Neural crest cell (in vitro differentiated cells): Measurements from ENCODE around the gene PGF. TPM values are rescaled to one million over a fixed set of nuclear protein-coding genes. Genes with fewer than 3 reads are reported as not detected.
A peak's percentile ranks its signal among the peaks of the same experiment; 100 is the strongest.

ENCODE experiments used
- DNase-seq: peaks from one replicate; pipeline ENCODE4 v3.0.0; 2021; ENCODE audit warnings: low read depth, mixed read lengths, low spot score
- H3K27ac Mint-ChIP-seq: one replicate; pipeline ENCODE4 v1.8.0; 2021; ENCODE audit warnings: mild to moderate bottlenecking, mixed read lengths; ENCODE audit not compliant: unreplicated experiment
- H3K27me3 Mint-ChIP-seq: 2 replicates; pipeline ENCODE4 v1.8.0; 2021; ENCODE audit warnings: low read depth, mild to moderate bottlenecking, mixed read lengths
- H3K36me3 Mint-ChIP-seq: 2 replicates; pipeline ENCODE4 v1.8.0; 2021; ENCODE audit warnings: low read depth, mild to moderate bottlenecking, mixed read lengths
- H3K4me1 Mint-ChIP-seq: 2 replicates; pipeline ENCODE4 v1.8.0; 2021; ENCODE audit warnings: mixed read lengths
- H3K4me3 Mint-ChIP-seq: one replicate; pipeline ENCODE4 v1.8.0; 2021; ENCODE audit warnings: mild to moderate bottlenecking, mixed read lengths
- H3K9me3 Mint-ChIP-seq: 2 replicates; pipeline ENCODE4 v1.8.0; 2021; ENCODE audit warnings: mixed read lengths
- CTCF ChIP-seq: fragments of 200-600 bp; sonication (generic); conservative IDR thresholded peaks from 2 replicates; pipeline ENCODE4 v1.5.0; 2021; ENCODE audit warnings: antibody characterized with exemption, mild to moderate bottlenecking
- total RNA-seq: library from RNA; stranded (reverse); gene quantifications from 2 replicates; pipeline ENCODE4 v1.2.1, GENCODE V29; 2021

Gene PGF
- total RNA-seq, 1 donor from 2014 or later = 2.9 TPM

GRCh38 chr14:74962493-74962892, 7.1 kb upstream of the PGF start:
- peak overlapping the region; percentile 36 for H3K27ac Mint-ChIP-seq
- peak overlapping the region; percentile 43 for H3K4me3 Mint-ChIP-seq
- TF ChIP-seq CTCF = no peak
- no peaks in the 10 kb centered on the region for H3K27me3 Mint-ChIP-seq
- H3K36me3 Mint-ChIP-seq = no peaks in the 10 kb centered on the region
- H3K4me1 Mint-ChIP-seq = peaks cover 33% of the 10 kb centered on the region
- no peak for DNase-seq
- no peaks in the 10 kb centered on the region for H3K9me3 Mint-ChIP-seq

- no peak for TF ChIP-seq CTCF
- Mint-ChIP-seq H3K27me3 (no peaks in the 10 kb centered on the region), H3K4me3 (peak overlapping the region; percentile 43), H3K27ac (peak overlapping the region; percentile 36), H3K9me3 (no peaks in the 10 kb centered on the region), H3K4me1 (peaks cover 36% of the 10 kb centered on the region), H3K36me3 (no peaks in the 10 kb centered on the region)
- no peak for DNase-seq
These were observed 6.6 kb upstream of the PGF start for GRCh38 chr14:74962046-74962445.

GRCh38 chr14:74961238-74961911, 6.0 kb upstream of the PGF start:
- DNase-seq = no peak
- TF ChIP-seq CTCF = no peak
- peaks cover 43% of the 10 kb centered on the region for H3K4me1 Mint-ChIP-seq
- peak overlapping the region; percentile 36 for H3K27ac Mint-ChIP-seq
- H3K36me3 Mint-ChIP-seq = no peaks in the 10 kb centered on the region
- H3K4me3 Mint-ChIP-seq = peak overlapping the region; percentile 55
- H3K27me3 Mint-ChIP-seq = no peaks in the 10 kb centered on the region
- no peaks in the 10 kb centered on the region for H3K9me3 Mint-ChIP-seq

GRCh38 chr14:74960736-74961135, 5.3 kb upstream of the PGF start:
- TF ChIP-seq CTCF = no peak
- Mint-ChIP-seq H3K27ac (no peak overlapping the region), H3K9me3 (no peaks in the 10 kb centered on the region), H3K4me3 (peak overlapping the region; percentile 55), H3K4me1 (peaks cover 49% of the 10 kb centered on the region), H3K36me3 (no peaks in the 10 kb centered on the region), H3K27me3 (no peaks in the 10 kb centered on the region)
- DNase-seq = no peak

- Mint-ChIP-seq H3K27ac (no peak overlapping the region), H3K4me1 (peaks cover 49% of the 10 kb centered on the region), H3K9me3 (no peaks in the 10 kb centered on the region), H3K27me3 (no peaks in the 10 kb centered on the region), H3K4me3 (no peak overlapping the region), H3K36me3 (no peaks in the 10 kb centered on the region)
- DNase-seq = no peak
- no peak for TF ChIP-seq CTCF
These were observed 4.3 kb upstream of the PGF start for GRCh38 chr14:74959596-74960180.
